Inflammatory macrophage treated with lipopolysaccharide for 4 hours (primary cell): ENCODE data around the gene BRF1.

Experiments
- DNase-seq: peaks from one replicate; pipeline ENCODE4 v3.0.0-alpha.2; 2020

Gene BRF1

DNA sequence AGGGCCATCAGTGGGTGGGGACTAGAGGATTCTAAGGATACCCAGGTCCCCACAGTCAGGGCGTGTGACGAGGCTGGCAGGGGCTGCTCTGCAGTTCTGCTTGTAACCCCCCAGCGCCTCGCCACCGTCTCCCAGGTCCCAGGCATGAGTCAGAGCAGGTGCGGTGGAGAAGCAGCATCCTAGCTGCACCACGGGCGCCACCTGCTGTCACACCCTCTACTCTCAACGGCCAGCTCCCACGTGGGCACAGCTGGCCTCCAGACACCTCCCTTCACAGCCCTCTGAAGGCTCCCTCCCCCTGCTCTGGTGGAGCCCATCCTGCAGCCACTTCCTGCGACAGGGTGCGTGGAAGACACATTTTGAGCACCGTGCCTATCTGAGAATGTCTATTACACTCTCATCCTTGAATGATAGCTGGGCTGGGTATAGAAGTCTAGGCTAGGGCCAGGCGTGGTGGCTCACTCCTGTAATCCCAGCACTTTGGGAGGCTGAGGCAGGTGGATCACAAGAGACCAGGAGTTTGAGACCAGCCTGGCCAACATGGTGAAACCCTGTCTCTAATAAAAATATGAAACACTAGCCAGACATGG is 112.8 kb downstream of the BRF1 start:
- no peak for DNase-seq

DNA sequence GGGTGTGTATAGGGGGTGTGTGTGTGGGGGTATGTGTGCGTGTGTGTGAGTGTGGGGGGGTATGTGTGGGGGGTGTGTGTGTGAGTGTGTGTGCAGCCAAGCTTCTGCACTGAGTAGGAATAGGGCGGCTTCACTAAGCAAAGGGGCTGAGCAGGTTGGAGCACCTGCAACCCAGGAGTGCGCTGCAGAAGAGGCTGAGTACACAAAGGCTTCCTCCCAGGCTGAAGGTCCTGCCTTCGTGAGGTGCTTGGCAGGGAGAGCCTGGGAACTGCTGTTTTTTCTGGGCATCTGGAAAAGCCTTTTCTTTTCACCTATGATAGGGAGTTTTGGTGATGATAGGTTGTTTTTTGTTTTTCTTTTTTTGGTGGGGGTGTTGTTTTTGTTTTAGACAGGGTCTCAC is 113.7 kb downstream of the BRF1 start:
- no peak for DNase-seq

DNA sequence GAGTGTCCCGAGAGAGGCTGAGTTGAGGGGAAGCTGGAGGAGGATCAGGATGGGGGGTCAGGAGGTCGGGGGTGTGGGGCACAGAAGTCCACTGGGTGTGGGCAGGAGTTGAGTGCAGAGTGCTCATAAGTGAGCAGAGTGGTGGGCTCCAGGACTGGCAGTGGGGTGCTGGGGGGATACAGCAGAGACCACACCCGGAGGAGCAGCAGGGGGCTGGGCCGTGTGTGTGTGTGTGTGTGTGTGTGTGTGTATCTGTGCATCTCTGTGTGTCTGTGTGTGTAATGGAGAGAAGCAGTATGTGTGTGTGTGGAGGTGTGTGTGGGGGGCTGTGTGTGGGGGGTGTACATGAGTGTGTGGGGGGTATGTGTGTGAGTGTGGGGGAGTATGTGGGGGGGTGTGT is 114.8 kb downstream of the BRF1 start:
- DNase-seq = no peak

DNA sequence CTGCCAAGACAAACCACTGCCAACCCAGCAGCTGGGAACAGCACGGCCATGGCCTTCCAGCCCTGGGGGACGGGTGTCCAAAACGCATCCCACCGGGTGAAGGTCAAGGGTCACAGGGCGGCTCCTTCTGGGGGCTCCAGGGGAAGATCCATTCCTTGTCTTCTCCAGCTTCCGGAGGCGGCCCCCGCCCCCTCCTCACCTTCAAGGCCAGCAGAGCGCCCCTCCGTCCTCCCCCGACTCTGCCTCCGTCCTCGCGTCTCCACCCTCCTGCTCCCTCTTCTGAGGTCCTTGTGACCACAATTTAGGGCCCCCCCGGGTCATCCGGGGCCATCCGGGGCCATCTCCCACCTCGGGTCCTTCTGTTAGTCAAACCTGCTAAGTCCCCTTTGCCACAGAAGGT is 115.8 kb downstream of the BRF1 start:
- DNase-seq = no peak

DNA sequence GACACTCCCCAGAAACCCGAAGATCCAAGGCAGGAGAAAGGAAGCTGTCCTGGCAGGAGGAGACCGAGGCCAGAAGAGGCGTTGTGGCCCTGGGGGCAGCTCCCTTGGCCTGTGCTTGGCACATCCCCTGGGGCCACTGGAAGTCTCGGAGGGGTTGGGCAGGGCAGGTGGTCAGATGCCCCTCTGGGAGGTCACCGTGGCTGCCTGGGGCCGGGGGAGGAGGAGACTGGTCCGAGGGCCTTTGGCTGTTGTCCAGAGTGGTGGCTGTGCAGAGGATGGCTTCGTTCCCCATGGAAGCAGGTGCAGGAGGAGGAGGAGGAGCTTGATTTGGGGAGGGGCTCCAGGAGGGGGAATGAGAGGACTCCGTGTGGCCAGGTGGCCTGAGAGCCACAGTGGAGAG is 116.3 kb downstream of the BRF1 start:
- no peak for DNase-seq

DNA sequence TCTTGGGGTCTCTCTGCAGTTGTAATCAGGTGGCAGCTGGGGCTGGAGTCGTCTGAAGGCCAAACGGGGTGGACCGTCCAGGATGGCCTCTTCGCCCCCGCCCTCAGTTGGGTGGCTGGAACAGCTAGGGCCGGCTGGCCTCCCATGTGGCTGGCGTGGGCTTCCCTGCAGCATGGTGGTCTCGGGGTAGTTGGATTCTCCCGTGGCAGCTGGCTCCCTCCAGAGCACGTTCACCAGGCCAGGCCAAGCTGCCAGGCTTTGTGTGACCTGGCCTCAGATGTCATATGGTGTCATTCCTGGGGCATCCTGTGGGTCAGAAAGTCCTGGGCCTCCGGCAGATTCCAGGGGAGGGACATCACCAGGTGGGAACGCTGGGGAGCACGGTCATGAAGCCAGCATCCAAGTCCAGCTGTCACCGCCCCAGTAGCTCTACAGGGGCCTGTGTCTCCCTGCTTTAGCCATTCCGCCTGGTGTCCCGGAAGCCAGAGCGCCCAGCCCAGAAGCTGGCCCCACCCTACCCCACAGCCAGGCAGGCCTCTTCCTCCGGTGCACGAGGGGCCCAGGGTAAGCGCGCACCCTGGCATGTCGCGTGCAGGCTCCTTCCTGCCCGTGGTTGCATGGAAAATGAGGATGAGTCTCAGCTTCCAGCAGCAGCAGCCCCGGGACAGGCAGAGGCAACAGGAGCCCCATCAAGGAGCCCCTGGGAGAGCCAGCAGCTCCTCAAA is 118.3 kb downstream of the BRF1 start:
- DNase-seq = no peak

DNA sequence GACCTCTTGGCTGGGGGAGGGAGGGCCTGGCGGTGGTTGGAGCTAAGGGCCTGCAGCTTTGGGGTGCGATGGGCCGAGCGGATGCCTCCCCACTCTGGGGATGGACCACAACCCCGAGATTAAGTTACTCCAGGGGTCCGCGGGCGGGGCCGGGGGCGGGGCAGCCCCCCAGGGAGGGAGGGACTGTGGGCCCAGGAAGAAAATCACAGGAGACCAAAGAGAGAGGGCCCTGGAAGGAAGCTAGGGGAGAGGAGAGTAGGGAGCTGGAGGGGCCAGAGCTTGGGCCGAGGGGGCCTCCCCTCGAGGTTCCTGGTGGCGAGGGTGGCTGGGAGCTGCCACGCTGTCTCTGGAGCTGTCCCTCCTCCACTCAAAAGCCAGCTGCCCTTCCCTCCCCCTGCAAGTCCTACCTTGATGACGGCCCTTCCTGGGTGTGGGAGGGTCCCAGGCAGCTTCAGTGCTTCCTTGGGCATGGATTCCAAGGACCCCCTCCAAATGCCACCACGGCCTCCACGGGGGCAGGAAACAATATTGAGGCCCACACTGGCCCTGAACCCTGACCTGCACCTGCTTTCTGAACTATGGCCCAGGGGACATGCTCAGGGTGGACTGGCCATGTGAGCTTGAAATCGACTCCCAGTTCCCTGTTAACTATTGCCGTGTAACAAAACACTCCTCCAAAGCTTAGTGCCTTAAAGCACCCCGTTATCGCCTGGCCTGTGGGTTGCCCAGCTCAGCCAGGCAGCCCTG is 119.1 kb downstream of the BRF1 start:
- no peak for DNase-seq

DNA sequence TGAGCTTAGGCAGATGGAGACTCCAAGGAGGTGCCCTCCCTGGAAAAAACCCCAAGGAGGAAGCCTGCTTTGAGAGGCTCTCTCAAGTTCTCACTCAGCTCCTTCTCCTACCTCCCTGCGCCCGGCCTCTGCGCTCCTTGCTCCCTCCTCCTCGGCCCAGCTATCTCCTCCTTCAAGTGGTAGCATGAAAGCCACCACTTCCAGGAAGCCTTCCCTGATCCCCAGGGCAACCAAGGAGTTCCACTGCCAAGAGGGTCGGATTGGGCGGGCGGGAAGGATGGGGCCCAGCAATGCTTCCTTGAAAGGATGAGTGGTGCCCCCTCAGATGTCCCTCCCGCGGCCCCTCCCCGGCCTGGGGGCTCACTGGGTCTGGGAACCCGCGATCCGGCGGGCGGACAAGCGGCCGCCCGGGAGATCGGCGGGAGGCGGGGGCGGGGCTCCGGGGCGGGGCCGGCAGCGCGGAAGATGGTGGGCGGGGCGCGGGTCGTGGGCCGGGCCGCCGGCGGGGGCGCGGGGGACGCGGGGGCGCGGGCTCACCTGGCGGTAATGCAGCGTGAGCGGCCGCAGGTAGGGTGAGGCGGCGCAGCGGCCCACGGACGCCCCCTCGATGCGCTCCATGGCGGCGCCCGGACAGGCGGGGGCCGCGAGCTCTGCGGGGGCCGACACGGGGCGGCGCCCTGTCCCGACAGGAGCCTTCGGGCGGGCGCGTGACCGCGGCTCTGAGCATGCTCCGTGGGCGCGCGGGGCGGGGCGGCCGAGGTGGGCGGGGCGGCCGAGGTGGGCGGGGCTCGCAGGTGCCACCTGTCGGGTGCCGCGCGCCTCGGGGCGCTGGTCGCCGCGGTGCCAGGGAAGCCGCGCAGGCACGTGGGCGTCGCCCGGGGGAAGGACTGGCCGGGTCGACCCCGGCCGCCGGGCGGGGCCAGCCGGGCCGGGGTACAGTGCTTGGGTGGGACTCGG is 119.9 kb downstream of the BRF1 start, which contains the start of gene NUDT14:
NUDT14 (minus strand) TSS at position 721 of the 957 bp plus-strand sequence; CDS start at position 618, 103 bp downstream.
- peak; percentile 55 for DNase-seq

DNA sequence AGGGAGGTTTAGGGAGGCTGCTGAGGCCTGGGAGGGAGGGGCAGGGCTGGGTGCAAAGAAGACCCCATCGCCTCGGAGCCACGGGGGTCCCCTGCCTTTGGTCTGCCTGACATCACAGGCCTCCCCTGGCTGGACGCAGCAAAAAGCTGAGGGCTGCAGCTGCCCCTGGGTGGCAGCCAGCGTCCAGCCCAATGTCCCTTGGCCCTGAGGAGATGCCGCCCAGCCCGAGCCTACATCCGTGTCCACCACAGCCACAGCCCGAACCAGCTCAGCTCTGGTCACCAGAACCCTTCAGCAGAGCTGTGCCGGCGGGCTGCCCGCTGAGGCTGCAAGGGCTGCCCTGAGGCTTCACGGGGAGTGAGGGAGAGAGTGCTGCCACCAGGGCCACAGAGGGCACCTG is 121.6 kb downstream of the BRF1 start:
- no peak for DNase-seq

DNA sequence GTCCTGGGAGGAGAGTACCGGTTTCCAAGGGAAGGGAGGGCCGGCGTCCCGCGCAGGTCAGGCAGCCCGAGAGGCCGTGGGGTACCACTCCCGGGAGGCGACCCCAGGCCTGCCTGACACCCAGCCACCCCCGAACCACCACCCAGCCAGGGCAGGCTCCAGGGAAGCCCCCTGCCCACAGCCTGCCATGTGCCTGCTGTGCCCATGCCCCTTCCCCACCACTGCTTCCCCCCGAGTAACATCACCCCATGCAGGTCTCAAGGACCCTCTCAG is 122.0 kb downstream of the BRF1 start:
- no peak for DNase-seq

DNA sequence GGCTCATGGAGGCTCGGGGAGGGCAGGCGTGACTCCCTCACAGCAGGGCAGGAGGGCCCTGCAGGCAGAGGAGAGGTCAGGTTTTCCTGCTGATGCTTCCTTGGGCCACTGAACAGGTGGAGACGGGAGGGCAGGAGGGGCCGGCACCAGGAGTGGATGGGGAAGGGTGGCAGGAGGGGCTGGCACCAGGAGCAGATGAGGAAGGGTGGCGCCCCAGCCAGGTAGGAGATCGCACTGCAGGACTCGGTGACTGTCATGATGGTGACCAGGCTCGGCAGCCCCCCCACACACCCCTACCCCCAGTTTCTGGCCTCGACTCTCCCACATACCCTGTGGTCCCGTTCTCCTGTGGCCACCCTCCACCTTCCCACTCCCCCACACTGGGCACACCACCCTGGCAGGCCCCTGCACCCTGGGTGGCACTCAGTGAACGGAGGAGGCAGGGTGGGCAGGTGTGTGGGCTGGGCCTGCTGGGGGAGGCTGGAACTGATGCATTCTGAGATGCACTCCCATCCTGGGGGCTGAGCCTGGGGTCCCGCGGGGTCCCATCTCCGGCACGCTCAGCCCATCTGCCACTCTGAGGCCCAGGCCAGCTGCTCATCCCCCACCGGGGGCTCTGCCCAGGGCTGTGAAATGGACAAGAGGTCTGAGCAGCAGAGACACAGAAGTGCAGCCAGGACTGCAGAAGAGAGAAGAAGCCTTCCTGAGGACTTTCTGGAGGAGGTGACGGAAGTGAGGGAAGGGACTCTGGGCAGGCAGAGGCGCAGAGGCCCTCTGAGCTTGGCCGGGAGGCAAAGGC is 122.5 kb downstream of the BRF1 start:
- no peak for DNase-seq

DNA sequence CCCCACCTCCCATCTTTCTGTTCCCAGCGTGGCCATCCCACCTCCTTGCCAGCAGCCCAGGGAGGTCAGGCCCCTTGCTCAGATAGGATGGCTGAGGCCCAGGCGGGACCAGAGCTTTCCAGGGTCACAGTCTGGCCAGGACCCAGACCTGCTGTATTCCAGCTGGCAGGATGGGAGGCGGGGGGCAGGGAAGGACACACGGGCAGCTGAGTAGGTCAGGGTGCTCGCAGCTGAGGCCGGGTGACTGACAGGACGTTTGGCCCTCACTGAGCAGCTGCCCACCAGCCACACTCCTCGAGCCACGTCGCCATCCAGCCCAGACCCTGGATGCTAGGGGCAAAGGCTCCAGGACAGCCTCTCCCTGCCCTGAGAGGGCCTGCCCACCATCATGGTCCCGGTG is 123.7 kb downstream of the BRF1 start:
- no peak for DNase-seq

DNA sequence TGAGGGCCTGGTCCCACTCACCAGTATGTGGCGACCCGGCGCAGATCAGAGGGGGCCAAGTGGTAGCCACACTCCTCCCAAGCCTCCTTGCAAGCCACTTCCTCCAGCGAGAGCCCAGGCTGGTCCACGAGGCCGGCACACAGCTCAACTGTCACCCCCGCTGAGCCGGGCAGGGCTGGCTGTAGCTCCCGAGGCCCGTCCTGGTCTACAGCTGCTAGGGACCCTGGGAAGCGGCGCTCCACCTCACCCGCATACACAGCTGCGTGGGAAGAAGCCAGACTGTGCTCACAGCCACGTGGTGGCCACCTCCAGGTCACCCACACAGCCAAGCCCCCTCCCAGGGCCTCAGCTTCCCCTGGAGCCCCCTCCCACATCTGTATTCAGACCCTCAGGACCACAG is 124.3 kb downstream of the BRF1 start:
- DNase-seq = no peak

DNA sequence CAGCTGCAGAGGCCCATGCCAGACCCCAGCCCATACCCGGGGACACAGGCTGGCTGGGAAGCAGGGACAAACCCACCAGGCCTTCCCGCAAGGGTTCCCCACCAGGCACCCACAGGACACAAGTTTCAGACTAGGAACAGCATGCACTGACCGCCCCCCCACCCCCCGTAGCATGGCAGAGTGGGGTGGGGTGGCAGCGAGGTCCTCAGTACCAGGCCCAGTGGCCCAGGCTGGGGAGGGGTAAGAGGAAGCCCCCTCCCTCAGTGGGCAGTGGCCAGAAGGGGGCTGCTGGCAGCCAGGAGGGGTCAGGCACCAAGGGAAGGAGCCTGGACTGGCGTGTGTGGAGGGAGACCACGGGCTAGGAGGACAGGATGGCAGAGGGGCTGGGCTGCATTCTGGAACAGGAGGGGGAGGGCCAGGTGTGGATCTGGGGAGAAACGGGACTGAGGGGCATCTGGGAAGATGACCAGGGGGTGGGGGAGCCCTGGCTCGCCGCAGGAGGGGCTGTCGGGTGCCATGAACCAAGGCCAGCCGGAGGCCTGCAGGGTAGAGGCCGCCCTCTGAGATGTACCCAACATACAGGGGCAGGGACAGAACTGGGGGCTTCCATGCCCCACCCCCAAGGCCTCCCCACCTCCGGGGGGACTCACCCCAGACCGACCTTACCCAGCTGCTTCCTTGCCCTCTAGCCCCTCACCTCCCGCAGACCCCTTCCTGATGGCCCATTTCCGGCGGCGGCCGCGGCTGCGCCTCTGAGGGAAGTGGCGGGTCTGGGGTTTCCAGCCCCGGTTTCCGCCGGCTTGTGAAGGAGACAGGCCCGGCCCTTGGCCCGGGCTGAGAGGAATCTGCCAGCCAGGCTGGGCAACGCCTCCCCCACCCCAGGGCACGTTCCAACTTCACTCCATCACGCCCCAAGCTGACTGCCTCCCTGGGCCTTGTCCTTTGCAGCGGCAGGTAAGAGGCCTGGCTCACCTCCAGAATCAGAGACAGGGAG is 126.6 kb downstream of the BRF1 start:
- DNase-seq = peak; percentile 13

DNA sequence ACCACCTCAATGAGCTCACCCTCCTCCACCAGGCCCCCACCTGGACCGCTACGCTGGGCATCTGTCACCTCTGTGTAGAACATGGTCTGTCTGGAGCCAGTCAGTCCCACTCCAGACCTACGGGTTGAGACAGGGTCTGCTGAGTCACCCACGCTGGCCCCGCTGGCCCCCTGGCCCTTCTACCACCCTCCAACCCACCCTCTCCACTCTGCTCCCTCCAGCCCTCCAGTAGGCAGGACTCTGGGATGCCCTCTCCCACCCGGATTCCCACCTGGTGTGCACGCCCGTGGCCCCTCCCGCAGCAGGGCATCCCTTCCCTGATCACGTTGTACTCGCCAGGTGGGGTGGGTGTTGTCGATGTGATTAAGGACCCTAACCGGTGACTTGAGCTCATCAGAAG is 127.7 kb downstream of the BRF1 start:
- DNase-seq = no peak

DNA sequence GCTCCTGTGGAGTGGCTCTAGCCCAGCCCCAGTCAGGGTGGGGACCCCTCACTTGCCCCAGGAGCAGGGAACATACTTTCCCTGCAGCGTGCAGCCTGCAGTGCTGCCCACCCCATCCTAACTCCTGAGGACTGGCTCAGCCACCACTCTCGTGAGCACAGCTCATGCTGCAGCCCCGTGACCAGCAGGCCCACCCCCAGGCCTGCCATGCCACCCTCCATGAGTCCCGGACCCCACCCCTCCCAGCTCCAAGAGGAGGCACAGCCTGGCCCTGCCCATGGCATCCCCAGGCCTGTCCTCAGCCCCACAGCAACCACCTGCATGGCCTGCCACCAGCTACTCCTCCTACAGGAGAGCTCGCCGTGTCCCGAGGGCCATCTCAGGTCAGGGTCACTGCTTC is 128.3 kb downstream of the BRF1 start:
- DNase-seq = no peak

DNA sequence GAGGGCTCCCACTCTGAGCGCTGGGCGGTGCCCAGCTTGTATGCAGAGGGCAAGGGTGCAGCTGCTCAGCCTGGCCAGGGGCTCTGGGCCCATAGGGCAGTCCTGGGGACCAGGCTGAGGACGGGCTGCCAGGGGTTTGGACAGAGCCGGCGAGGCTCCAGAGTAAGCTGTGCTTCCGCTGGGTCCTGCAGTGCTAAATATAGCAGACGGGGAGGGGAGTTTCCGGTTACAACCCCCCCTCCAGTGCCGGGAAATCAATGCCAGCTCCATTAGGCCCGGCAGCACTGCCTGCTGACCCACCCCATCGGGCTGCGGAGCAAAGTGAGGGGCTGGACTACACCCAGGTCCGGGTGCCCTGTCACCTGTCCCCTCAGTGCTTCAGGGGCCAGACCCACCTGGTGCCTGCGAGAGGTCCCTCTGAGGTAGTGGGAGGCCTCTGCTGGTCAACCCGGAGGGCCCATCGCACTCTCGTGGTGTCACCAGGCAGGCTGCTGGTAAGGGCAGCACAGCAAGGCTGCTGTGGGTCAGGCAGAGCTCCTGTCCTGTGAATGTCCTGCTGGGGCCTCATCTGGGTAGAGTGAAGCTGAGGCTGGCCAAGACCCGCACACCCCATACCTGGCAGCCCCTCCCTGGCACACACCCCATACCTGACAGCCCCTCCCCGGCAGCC is 129.7 kb downstream of the BRF1 start:
- DNase-seq = no peak

DNA sequence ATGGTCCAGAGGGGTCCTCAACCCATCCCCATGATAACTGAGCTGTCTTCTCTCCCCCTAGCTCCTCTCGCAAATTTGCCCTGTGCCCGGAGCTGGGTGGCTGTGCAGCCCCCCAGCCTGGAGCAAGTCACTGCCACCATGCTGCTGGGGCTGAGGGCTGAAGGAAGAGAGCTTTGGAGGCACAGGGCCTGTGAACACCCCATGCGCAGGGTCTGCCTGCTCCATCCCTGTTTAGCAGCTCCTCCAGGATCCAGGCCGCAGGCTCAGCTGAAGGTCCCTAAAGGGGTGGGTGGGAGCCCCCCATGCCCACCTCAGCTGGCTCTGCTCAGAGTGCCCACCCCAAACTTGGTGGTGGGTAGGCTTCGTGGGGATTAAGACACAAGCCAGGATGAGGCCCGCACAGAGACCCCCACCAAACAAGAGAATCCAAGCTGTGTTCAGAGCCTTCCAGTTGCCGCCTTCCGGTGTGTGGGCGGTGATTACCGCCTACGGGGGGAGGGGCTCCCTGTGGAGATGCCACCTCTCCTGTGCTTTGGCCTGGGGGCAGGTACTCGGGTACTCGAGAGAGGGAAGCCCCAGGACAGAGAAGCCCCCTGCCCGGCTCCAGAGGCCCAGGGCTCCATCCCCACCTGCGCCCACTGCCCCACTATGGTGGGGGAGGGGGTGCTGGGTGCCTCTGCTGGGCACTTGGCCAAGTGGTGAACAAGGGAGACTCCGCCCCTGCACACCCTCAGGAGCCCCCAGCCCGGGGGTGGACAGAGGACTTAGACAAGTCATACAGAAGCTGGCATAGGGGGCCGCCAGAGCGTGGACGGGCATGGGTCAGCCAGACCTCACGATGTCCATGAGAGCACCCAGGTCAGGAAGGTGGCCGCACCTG is 130.8 kb downstream of the BRF1 start:
- no peak for DNase-seq

DNA sequence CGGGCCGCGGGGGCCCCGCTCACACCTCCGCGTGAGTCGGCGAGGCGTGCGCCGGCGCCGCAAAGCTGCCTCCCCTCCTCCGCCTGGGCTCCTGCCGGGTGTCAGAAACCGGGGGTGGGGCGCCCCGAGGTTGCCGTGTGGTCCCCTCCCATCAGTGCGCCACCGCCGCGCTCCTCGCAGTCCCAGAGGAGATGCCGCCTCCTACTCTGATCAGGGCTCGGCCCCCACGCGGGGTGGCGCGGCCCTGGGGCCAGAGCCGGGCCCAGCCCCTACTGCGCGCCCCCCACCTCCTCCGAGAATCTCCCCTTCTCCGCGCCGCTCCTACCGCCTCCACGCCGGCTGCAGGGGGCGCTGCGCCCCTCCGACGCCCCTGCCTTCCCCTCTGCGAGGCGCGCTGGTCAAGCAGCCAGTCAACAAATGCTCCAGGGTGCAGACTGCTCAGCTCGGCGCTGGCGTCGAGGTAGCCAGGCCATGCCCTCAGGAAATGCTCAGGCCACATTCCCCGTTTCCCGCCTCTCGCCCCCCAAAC is 131.8 kb downstream of the BRF1 start:
- no peak for DNase-seq
